Endodermal cell (in vitro differentiated cells): ENCODE results near the gene SEMA6D. TPM values are rescaled to one million over a fixed set of nuclear protein-coding genes. Genes with fewer than 3 reads are reported as not detected.

Experiments used
- DNase-seq: peaks from one replicate; pipeline ENCODE4 v3.0.0-alpha.2; 2017
- H3K27ac ChIP-seq: 2 replicates; pipeline ENCODE4 v1.5.1; 2013; ENCODE audit warnings: mild to moderate bottlenecking, low read depth, low read length, moderate library complexity
- H3K27me3 ChIP-seq: 2 replicates; pipeline ENCODE4 v1.6.1; 2013; ENCODE audit warnings: mild to moderate bottlenecking, low read length, moderate library complexity; ENCODE audit not compliant: insufficient read depth, control insufficient read depth, poor library complexity, severe bottlenecking
- H3K36me3 ChIP-seq: 2 replicates; pipeline ENCODE4 v1.7.0; 2013; ENCODE audit warnings: mild to moderate bottlenecking, low read length, moderate library complexity; ENCODE audit not compliant: control insufficient read depth, insufficient read depth
- H3K4me1 ChIP-seq: one replicate; pipeline ENCODE4 v1.7.0; 2013; ENCODE audit warnings: low read length; ENCODE audit not compliant: control insufficient read depth, insufficient read depth
- H3K4me3 ChIP-seq: 2 replicates; pipeline ENCODE4 v1.5.1; 2013; ENCODE audit warnings: mild to moderate bottlenecking, low read length, moderate library complexity
- H3K9ac ChIP-seq: 2 replicates; pipeline ENCODE4 v1.6.1; 2013; ENCODE audit warnings: mild to moderate bottlenecking, low read length, moderate library complexity; ENCODE audit not compliant: poor library complexity, severe bottlenecking; ENCODE audit errors: extremely low read depth
- H3K9me3 ChIP-seq: 2 replicates; pipeline ENCODE4 v1.6.1; 2013; ENCODE audit warnings: mild to moderate bottlenecking, low read length, moderate library complexity; ENCODE audit not compliant: control insufficient read depth
- H3K27ac Mint-ChIP-seq: 2 replicates; pipeline ENCODE4 v1.8.0; 2020; ENCODE audit warnings: mixed read lengths
- H3K27me3 Mint-ChIP-seq: 2 replicates; pipeline ENCODE4 v1.8.0; 2021; ENCODE audit warnings: mild to moderate bottlenecking, mixed read lengths; ENCODE audit not compliant: insufficient read depth
- H3K36me3 Mint-ChIP-seq: 2 replicates; pipeline ENCODE4 v1.8.0; 2020; ENCODE audit warnings: low read depth, mixed read lengths
- H3K4me1 Mint-ChIP-seq: 2 replicates; pipeline ENCODE4 v1.8.0; 2020; ENCODE audit warnings: mixed read lengths
- H3K4me3 Mint-ChIP-seq: 2 replicates; pipeline ENCODE4 v1.8.0; 2020; ENCODE audit warnings: mild to moderate bottlenecking, moderate library complexity, mixed read lengths
- H3K9me3 Mint-ChIP-seq: 2 replicates; pipeline ENCODE4 v1.8.0; 2020; ENCODE audit warnings: mild to moderate bottlenecking, mixed read lengths
- CTCF ChIP-seq: fragments of 200-600 bp; sonication (generic); conservative IDR thresholded peaks from 2 replicates; pipeline ENCODE4 v1.5.0; 2021; ENCODE audit warnings: antibody characterized with exemption, mild to moderate bottlenecking
- WGBS, 2 experiments: methylation state at CpG; one replicate each; pipeline versions ENCODE4 v1.1.5 to v1.1.7; 2013; ENCODE audit warnings: missing lambda C conversion rate in 2 of 2, mixed read lengths in 1 of 2; ENCODE audit not compliant: insufficient coverage in 1 of 2, insufficient read length in 1 of 2; 5-methylcytosine and 5-hydroxymethylcytosine counted together
- total RNA-seq, 2 donors: library from RNA; stranded (reverse); fragmentation: NEBNext Ultra II Directional in 1 of 2; extraction: Animal tissue kit (Norgen Biotek cat#: 25700) in 1 of 2; gene quantifications; 2 replicates in 1 of 2; 3 replicates in 1 of 2; pipeline ENCODE4 v1.2.1, GENCODE V29; 2021

SEMA6D gene
- total RNA-seq, 2 donors from 2014 or later = 23.6 to 48.7 TPM

GRCh38 chr15:47796339-47796738, 79.0 kb downstream of the SEMA6D start:
- DNase-seq = no peak
- H3K4me1 Mint-ChIP-seq = peaks cover 5% of the 10 kb centered on the region
- WGBS, 2 experiments = 78 to 86% methylated on average over 2 to 3 of the region's 3 CpGs
- H3K36me3 ChIP-seq = no peaks in the 10 kb centered on the region
- no peaks in the 10 kb centered on the region for H3K9me3 ChIP-seq
- no peaks in the 10 kb centered on the region for H3K9me3 Mint-ChIP-seq
- H3K27ac Mint-ChIP-seq = no peak overlapping the region
- TF ChIP-seq CTCF = no peak
- H3K27me3 ChIP-seq = no peaks in the 10 kb centered on the region
- H3K27me3 Mint-ChIP-seq = peaks cover 2% of the 10 kb centered on the region
- H3K36me3 Mint-ChIP-seq = no peaks in the 10 kb centered on the region
- H3K4me3 ChIP-seq = no peak overlapping the region
- no peak overlapping the region for H3K4me3 Mint-ChIP-seq
- H3K4me1 ChIP-seq = no peaks in the 10 kb centered on the region
- no peak overlapping the region for H3K27ac ChIP-seq
- no peak overlapping the region for H3K9ac ChIP-seq

DNA sequence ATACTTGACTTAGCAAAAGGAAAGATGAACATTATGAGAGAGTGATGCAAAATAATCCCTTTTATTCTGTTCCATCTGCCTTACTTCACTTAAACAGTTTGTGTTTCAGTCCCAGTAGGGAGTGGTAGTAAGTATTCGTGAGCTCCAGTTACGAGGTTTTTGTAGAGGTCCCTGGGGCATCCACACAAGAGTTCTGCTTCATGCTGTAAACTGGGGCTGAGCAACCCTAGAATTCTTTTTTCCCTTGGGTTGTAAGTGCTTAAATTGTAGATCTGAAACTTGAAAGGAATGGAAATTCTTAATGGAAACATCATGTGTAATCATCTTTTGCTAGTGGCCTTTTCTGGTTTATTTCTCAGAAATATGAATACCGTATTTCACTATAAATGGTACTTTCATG, 79.5 kb downstream of the SEMA6D start:
- no peak overlapping the region for H3K27ac Mint-ChIP-seq
- peaks cover 5% of the 10 kb centered on the region for H3K4me1 Mint-ChIP-seq
- H3K9ac ChIP-seq = no peak overlapping the region
- peaks cover 2% of the 10 kb centered on the region for H3K27me3 Mint-ChIP-seq
- H3K36me3 Mint-ChIP-seq = no peaks in the 10 kb centered on the region
- no peaks in the 10 kb centered on the region for H3K9me3 ChIP-seq
- no peaks in the 10 kb centered on the region for H3K27me3 ChIP-seq
- H3K4me3 ChIP-seq = no peak overlapping the region
- no peak for TF ChIP-seq CTCF
- no peak overlapping the region for H3K27ac ChIP-seq
- H3K36me3 ChIP-seq = no peaks in the 10 kb centered on the region
- H3K4me1 ChIP-seq = no peaks in the 10 kb centered on the region
- no peak overlapping the region for H3K4me3 Mint-ChIP-seq
- WGBS, 2 experiments = 88 to 94% methylated on average over 2 to 3 of the region's 3 CpGs
- no peaks in the 10 kb centered on the region for H3K9me3 Mint-ChIP-seq
- no peak for DNase-seq

DNA sequence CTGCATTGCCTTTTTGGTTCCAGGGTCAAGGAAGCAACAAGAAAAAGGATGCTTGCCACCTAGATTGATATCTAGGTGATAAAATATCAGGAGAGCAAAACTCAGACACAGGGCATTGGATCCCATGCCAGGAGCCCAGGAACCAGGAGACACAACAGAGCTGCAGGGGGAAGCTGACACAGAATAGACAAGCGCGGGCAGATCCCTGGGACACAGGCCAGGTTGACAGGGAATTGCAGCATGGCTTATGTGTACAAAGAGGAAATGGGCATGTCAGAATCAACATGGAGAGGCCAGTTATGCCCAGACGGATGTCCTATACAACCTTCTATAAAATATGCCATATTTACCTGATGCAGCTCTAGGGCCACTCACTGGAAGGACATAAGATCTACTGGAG, 84.2 kb downstream of the SEMA6D start:
- Mint-ChIP-seq H3K27ac (no peak overlapping the region), H3K9me3 (no peaks in the 10 kb centered on the region), H3K36me3 (no peaks in the 10 kb centered on the region), H3K4me3 (no peak overlapping the region), H3K4me1 (no peaks in the 10 kb centered on the region), H3K27me3 (no peaks in the 10 kb centered on the region)
- Histone ChIP-seq H3K4me3 (no peak overlapping the region), H3K36me3 (no peaks in the 10 kb centered on the region), H3K9ac (no peak overlapping the region), H3K27me3 (no peaks in the 10 kb centered on the region), H3K9me3 (no peaks in the 10 kb centered on the region), H3K27ac (no peak overlapping the region), H3K4me1 (no peaks in the 10 kb centered on the region)
- DNase-seq = no peak
- TF ChIP-seq CTCF = no peak
- WGBS, 2 experiments = 87 to 100% methylated on average over 2 to 3 of the region's 3 CpGs
